ENCODE data around the gene HPN. TPM values are rescaled to one million over a fixed set of nuclear protein-coding genes. Genes with fewer than 3 reads are reported as not detected.

HPN gene
- total and polyA plus RNA-seq, 2 of the 13 experiments (the other 11 are each of a cell fraction or from before 2014, with no cell fraction given): 46.7 to 261 TPM

DNA sequence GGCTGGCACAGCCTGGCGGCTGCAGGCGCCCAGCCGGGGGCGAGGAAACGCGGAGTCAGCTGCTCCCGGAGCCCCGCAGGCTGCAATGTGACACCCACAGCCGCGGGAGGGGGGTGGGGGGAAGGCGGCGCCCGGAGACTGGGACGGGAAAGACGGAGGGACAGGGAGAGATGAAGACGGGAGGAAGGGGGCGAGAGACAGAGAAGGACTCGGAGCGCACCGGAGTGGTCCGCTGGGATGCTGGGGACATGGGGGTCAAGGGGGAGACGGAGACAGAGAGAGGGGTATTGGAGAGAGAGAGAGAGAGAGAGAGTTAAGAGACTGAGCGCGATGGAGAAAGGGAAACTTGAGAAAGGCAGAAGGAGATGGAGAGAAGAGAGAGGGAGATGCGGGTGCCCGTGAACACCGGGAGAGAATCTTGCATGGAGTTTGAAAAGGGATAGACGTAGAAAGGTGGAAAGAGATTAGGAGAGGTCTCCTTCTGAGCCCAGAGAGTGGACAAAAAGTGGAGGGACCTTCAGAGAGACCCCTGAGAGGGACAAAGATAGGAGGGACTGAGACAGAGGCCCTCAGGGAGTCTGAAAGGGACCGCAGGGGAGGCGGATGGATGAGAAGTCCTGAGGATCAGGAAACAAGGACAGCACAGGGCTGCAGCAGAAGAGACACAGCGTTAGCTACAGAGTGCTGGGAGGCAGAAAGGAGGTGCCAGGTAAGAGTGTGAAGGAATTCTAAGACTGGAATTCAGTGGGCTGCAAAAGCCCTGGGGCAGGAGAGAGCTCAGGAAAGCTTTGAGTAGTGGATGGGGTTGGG, 10.2 kb upstream of the HPN start (continued):
- TF ChIP-seq, protein P1, sequence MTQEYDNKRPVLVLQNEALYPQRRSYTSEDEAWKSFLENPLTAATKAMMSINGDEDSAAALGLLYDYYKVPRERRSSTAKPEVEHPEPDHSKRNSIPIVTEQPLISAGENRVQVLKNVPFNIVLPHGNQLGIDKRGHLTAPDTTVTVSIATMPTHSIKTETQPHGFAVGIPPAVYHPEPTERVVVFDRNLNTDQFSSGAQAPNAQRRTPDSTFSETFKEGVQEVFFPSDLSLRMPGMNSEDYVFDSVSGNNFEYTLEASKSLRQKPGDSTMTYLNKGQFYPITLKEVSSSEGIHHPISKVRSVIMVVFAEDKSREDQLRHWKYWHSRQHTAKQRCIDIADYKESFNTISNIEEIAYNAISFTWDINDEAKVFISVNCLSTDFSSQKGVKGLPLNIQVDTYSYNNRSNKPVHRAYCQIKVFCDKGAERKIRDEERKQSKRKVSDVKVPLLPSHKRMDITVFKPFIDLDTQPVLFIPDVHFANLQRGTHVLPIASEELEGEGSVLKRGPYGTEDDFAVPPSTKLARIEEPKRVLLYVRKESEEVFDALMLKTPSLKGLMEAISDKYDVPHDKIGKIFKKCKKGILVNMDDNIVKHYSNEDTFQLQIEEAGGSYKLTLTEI (CRISPR knock-in tag; conservative IDR thresholded peaks at IDR 0.05): no peak
- TF ChIP-seq ZNF205 (CRISPR knock-in tag; IDR thresholded peaks at IDR 0.05) (no peak), SUZ12 (IDR thresholded peaks at IDR 0.05; ENCODE audit: low read depth, low read length) (no peak), HNRNPUL1 (IDR thresholded peaks at IDR 0.05; ENCODE audit: low read depth, low read length) (no peak), SIX4 (CRISPR knock-in tag; IDR thresholded peaks at IDR 0.05) (peak; percentile 44; the same call in 1 of the 2 replicates), HNRNPK (IDR thresholded peaks at IDR 0.05; ENCODE audit: low read depth, low read length, poor library complexity, severe bottlenecking) (peak; percentile 43), PHF8 (CRISPR knock-in tag; IDR thresholded peaks at IDR 0.05) (no peak), ZNF878 (CRISPR knock-in tag; IDR thresholded peaks at IDR 0.05) (no peak), MBD4 (IDR thresholded peaks at IDR 0.05; ENCODE audit: borderline replicate concordance, low read length) (no peak), HNF4A (CRISPR knock-in tag; IDR thresholded peaks at IDR 0.05) (no peak), ZNF44 (CRISPR knock-in tag; IDR thresholded peaks at IDR 0.05) (no peak)
- TF ChIP-seq, protein P2, sequence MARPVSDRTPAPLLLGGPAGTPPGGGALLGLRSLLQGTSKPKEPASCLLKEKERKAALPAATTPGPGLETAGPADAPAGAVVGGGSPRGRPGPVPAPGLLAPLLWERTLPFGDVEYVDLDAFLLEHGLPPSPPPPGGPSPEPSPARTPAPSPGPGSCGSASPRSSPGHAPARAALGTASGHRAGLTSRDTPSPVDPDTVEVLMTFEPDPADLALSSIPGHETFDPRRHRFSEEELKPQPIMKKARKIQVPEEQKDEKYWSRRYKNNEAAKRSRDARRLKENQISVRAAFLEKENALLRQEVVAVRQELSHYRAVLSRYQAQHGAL (CRISPR knock-in tag; IDR thresholded peaks at IDR 0.05; ENCODE audit: not compliant biosample characterization): no peak
- TF ChIP-seq, protein P3, sequence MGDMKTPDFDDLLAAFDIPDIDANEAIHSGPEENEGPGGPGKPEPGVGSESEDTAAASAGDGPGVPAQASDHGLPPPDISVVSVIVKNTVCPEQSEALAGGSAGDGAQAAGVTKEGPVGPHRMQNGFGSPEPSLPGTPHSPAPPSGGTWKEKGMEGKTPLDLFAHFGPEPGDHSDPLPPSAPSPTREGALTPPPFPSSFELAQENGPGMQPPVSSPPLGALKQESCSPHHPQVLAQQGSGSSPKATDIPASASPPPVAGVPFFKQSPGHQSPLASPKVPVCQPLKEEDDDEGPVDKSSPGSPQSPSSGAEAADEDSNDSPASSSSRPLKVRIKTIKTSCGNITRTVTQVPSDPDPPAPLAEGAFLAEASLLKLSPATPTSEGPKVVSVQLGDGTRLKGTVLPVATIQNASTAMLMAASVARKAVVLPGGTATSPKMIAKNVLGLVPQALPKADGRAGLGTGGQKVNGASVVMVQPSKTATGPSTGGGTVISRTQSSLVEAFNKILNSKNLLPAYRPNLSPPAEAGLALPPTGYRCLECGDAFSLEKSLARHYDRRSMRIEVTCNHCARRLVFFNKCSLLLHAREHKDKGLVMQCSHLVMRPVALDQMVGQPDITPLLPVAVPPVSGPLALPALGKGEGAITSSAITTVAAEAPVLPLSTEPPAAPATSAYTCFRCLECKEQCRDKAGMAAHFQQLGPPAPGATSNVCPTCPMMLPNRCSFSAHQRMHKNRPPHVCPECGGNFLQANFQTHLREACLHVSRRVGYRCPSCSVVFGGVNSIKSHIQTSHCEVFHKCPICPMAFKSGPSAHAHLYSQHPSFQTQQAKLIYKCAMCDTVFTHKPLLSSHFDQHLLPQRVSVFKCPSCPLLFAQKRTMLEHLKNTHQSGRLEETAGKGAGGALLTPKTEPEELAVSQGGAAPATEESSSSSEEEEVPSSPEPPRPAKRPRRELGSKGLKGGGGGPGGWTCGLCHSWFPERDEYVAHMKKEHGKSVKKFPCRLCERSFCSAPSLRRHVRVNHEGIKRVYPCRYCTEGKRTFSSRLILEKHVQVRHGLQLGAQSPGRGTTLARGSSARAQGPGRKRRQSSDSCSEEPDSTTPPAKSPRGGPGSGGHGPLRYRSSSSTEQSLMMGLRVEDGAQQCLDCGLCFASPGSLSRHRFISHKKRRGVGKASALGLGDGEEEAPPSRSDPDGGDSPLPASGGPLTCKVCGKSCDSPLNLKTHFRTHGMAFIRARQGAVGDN (CRISPR knock-in tag; IDR thresholded peaks at IDR 0.05): 0 out of 2 replicates have a peak, but pooled peaks have one; percentile 5
